ENCODE data around the gene VSTM5. TPM values are rescaled to one million over a fixed set of nuclear protein-coding genes. Genes with fewer than 3 reads are reported as not detected.

VSTM5 gene
- total and polyA plus RNA-seq, 2 of the 8 experiments (the other 6 are each of a cell fraction or from before 2014, with no cell fraction given), result 0.22 to 0.70 TPM

- no peak overlapping the region for H2BK15ac ChIP-seq (ENCODE audit: low read length)
- no peak overlapping the region for H3K23ac ChIP-seq (ENCODE audit: insufficient read length)
- no peak overlapping the region for H3K18ac ChIP-seq (ENCODE audit: extremely low read depth, low read length)
- CTCF ChIA-PET (ENCODE audit: partially characterized antibody), result interaction anchor here (0.7 to 1.0 kb wide), 2 partner anchors 11 to 17 kb away, joined by 3 to 5 read pairs; no protein-coding TSS in a partner anchor
- TF ChIP-seq MAFK (IDR thresholded peaks at IDR 0.05; ENCODE audit: low read depth, low read length), result no peak
- no peak for TF ChIP-seq SAP30 (IDR thresholded peaks at IDR 0.05; ENCODE audit: insufficient read depth, insufficient replicate concordance, low read length)
- TF ChIP-seq TAF1 (IDR thresholded peaks at IDR 0.05; ENCODE audit: low read depth, low read length), result no peak
- TF ChIP-seq TBP (IDR thresholded peaks at IDR 0.05; ENCODE audit: low read depth, low read length), result no peak
- H3K4ac ChIP-seq (replicated peaks; ENCODE audit: insufficient read length, low read depth, low read length), result no peak overlapping the region
- H3K79me1 ChIP-seq (ENCODE audit: low read depth, low read length), result no peaks in the 10 kb centered on the region
- H2BK20ac ChIP-seq (ENCODE audit: low read length), result no peak overlapping the region
- no peak overlapping the region for H3K4me3 ChIP-seq (ENCODE audit: extremely low read depth in 1 of 4, insufficient read depth in 2 of 4, low read depth in 3 of 4, low read length in 4 of 4)
- FAIRE-seq (no peak), DNase-seq (ENCODE audit: low read depth in 1 of 2, low spot score in 2 of 2) (no peak)
- no peaks in the 10 kb centered on the region for H3K27me3 ChIP-seq (replicated peaks in 1 of 4; ENCODE audit: control insufficient read depth in 3 of 4, extremely low read depth in 1 of 4, insufficient read depth in 3 of 4, low read length in 3 of 4)
- H4K8ac ChIP-seq (ENCODE audit: extremely low read depth, insufficient read depth, low read length), result no peak overlapping the region
- 95% methylated on average over 2 of the region's 2 CpGs; no CpG with 5 or more reads in 1 of the 2 experiments for WGBS, 2 experiments (ENCODE audit: extremely low coverage in 1 of 2, insufficient coverage in 1 of 2, insufficient read length in 1 of 2, insufficient replicate concordance in 2 of 2, low coverage in 1 of 2, low lambda C conversion rate in 2 of 2, missing lambda C conversion rate in 1 of 2)
- H2BK5ac ChIP-seq (ENCODE audit: low read depth, low read length), result no peak overlapping the region
- H3K4me1 ChIP-seq (replicated peaks in 1 of 4; ENCODE audit: control insufficient read depth in 3 of 4, insufficient read depth in 4 of 4, low read length in 3 of 4), result no peaks in the 10 kb centered on the region
- H2BK120ac ChIP-seq (replicated peaks; ENCODE audit: low read depth, low read length), result no peak overlapping the region
- H3K4me2 ChIP-seq (ENCODE audit: insufficient read depth in 1 of 2, low read depth in 2 of 2, low read length in 2 of 2), result no peak overlapping the region
- no peak overlapping the region for H2AK5ac ChIP-seq (ENCODE audit: low read depth, low read length)
- peaks cover 0 to 5% of the 10 kb centered on the region in 2 experiments; a peak in 1 of 4 replicates for H3K79me2 ChIP-seq (ENCODE audit: control insufficient read depth in 1 of 2, insufficient read depth in 2 of 2, low read length in 2 of 2)
- no peak overlapping the region for H3K14ac ChIP-seq (ENCODE audit: insufficient read length)
- no peak overlapping the region for H2BK12ac ChIP-seq (ENCODE audit: low read depth, low read length)
- H4K91ac ChIP-seq (replicated peaks; ENCODE audit: insufficient read length, low read length), result no peak overlapping the region
- H4K20me1 ChIP-seq (replicated peaks in 1 of 2; ENCODE audit: control insufficient read depth in 1 of 2, insufficient read depth in 2 of 2, low read length in 2 of 2), result peaks cover 2 to 3% of the 10 kb centered on the region in 2 experiments
- no peak overlapping the region for H3K27ac ChIP-seq (ENCODE audit: low read depth, low read length)
- no peaks in the 10 kb centered on the region for H3K23me2 ChIP-seq (ENCODE audit: low read depth, low read length)
- no peak overlapping the region for H3K9ac ChIP-seq (replicated peaks in 1 of 4; ENCODE audit: extremely low read depth in 1 of 4, low read depth in 3 of 4, low read length in 3 of 4)
- H3K36me3 ChIP-seq (ENCODE audit: control insufficient read depth in 2 of 4, insufficient read depth in 4 of 4, low read length in 3 of 4), result peaks cover 15 to 87% (median 52%) of the 10 kb centered on the region in 4 experiments
- H3K9me3 ChIP-seq (ENCODE audit: insufficient read depth in 2 of 2, low read depth in 1 of 2, low read length in 1 of 2), result no peaks in the 10 kb centered on the region
- H4K5ac ChIP-seq (ENCODE audit: insufficient read length, low read depth, low read length), result no peak overlapping the region
- POLR2A ChIA-PET (ENCODE audit: partially characterized antibody), result interaction anchor here (0.9 to 2.7 kb wide), 3 partner anchors 9 to 17 kb away, joined by 4 to 9 read pairs (median 6); partner anchors contain the start of gene MED17
- H3K56ac ChIP-seq (replicated peaks; ENCODE audit: insufficient read length, low read depth, low read length), result no peak overlapping the region
- no peak overlapping the region for H2AFZ ChIP-seq (ENCODE audit: low read length)
Measured at GRCh38 chr11:93801366-93801765, 49.1 kb downstream of the VSTM5 start.
